ENCODE measurements around the gene GPR155.

GPR155 gene

GRCh38 chr2:174527101-174527721, 40.4 kb upstream of the GPR155 start:
- Histone ChIP-seq H3K4me1 (no peaks in the 10 kb centered on the region), H3K4me3 (ENCODE audit: low read depth, low read length) (no peak overlapping the region), H3K9me3 (no peaks in the 10 kb centered on the region), H3K36me3 (no peaks in the 10 kb centered on the region), H3K27me3 (no peaks in the 10 kb centered on the region)
- no peak for DNase-seq
- TF ChIP-seq, protein P1, sequence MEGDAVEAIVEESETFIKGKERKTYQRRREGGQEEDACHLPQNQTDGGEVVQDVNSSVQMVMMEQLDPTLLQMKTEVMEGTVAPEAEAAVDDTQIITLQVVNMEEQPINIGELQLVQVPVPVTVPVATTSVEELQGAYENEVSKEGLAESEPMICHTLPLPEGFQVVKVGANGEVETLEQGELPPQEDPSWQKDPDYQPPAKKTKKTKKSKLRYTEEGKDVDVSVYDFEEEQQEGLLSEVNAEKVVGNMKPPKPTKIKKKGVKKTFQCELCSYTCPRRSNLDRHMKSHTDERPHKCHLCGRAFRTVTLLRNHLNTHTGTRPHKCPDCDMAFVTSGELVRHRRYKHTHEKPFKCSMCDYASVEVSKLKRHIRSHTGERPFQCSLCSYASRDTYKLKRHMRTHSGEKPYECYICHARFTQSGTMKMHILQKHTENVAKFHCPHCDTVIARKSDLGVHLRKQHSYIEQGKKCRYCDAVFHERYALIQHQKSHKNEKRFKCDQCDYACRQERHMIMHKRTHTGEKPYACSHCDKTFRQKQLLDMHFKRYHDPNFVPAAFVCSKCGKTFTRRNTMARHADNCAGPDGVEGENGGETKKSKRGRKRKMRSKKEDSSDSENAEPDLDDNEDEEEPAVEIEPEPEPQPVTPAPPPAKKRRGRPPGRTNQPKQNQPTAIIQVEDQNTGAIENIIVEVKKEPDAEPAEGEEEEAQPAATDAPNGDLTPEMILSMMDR (IDR thresholded peaks at IDR 0.05; ENCODE audit: low read depth, low read length) = no peak

DNA sequence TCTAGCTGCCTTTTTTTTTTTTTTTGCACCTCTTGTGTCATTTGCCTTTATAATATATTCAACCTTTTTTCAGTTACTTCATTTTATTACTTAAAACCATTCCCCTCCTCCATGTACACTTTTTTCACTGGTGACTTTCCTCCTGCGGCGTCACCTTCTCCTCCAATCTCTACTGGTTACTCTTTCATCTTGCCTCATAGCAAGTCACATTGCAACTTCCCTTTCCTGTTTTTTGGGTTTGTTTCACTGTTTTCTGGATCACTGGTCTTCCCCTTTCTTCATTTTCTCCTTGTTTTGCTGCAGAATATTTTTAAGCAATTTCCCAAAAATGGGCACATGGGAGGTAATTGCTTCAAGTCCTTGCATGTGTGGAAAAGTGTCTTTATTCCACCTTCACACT, 37.7 kb upstream of the GPR155 start:
- TF ChIP-seq, protein P1 (IDR thresholded peaks at IDR 0.05; ENCODE audit: low read depth, low read length) = no peak
- no peak for DNase-seq
- Histone ChIP-seq H3K9me3 (no peaks in the 10 kb centered on the region), H3K4me1 (no peaks in the 10 kb centered on the region), H3K4me3 (ENCODE audit: low read depth, low read length) (no peak overlapping the region), H3K27me3 (no peaks in the 10 kb centered on the region), H3K36me3 (no peaks in the 10 kb centered on the region)

GRCh38 chr2:174522553-174522952, 35.7 kb upstream of the GPR155 start:
- DNase-seq = no peak
- TF ChIP-seq, protein P1 (IDR thresholded peaks at IDR 0.05; ENCODE audit: low read depth, low read length) = 0 out of 2 replicates have a peak, but pooled peaks have one; percentile 15
- Histone ChIP-seq H3K4me1 (no peaks in the 10 kb centered on the region), H3K9me3 (no peaks in the 10 kb centered on the region), H3K27me3 (no peaks in the 10 kb centered on the region), H3K36me3 (no peaks in the 10 kb centered on the region), H3K4me3 (ENCODE audit: low read depth, low read length) (no peak overlapping the region)

DNA sequence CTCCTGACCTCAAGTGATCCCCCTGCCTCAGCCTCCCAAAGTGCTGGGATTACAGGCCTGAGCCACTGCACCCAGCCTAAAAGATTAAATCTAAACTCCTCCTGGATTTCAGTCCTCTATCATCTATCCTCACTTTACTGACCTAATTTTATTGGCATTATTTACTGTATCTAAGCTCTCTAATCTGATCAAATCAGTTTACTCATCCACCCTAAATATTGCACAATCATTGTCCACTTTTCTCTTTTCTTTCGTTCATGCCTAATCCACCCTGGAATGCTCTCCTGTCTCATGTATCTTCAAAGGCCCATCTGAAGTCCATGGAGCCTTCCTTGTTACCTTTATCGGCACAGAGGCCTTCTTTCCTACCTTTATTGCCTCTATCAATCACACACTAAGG, 31.6 kb upstream of the GPR155 start:
- Histone ChIP-seq H3K36me3 (no peaks in the 10 kb centered on the region), H3K9me3 (no peaks in the 10 kb centered on the region), H3K4me3 (ENCODE audit: low read depth, low read length) (no peak overlapping the region), H3K27me3 (no peaks in the 10 kb centered on the region), H3K4me1 (no peaks in the 10 kb centered on the region)
- DNase-seq = no peak
- TF ChIP-seq, protein P1 (IDR thresholded peaks at IDR 0.05; ENCODE audit: low read depth, low read length) = no peak

- no peaks in the 10 kb centered on the region for H3K27me3 ChIP-seq
- TF ChIP-seq, protein P1 (IDR thresholded peaks at IDR 0.05; ENCODE audit: low read depth, low read length) = no peak
- H3K36me3 ChIP-seq = no peaks in the 10 kb centered on the region
- H3K9me3 ChIP-seq = no peaks in the 10 kb centered on the region
- H3K4me1 ChIP-seq = no peaks in the 10 kb centered on the region
- DNase-seq = no peak
- no peak overlapping the region for H3K4me3 ChIP-seq (ENCODE audit: low read depth, low read length)
Measured at GRCh38 chr2:174516501-174517378, 29.9 kb upstream of the GPR155 start.

DNA sequence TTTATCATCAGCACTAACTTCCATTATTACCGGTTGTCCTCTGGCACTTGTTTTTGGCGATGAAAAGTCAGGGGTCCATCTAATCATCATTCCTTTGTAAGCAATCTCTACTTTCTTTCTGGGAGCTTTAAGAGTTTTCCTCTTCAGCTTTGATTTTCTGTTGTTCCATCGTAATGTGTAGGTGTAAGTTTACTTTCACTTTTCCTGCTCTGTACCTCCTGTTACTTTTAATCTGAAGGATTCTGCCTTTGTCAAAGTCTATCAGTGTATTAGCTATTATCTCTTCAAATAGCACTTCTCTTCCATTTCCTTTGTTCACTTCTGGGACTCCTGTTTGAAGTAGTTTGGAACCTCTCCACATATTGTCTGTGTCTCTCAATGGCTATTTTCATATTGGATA, 25.5 kb upstream of the GPR155 start:
- DNase-seq = no peak
- H3K9me3 ChIP-seq = no peaks in the 10 kb centered on the region
- no peaks in the 10 kb centered on the region for H3K27me3 ChIP-seq
- no peak overlapping the region for H3K4me3 ChIP-seq (ENCODE audit: low read depth, low read length)
- H3K4me1 ChIP-seq = no peaks in the 10 kb centered on the region
- TF ChIP-seq, protein P1 (IDR thresholded peaks at IDR 0.05; ENCODE audit: low read depth, low read length) = no peak
- H3K36me3 ChIP-seq = no peaks in the 10 kb centered on the region
